Spleen (tissue), 11 donors: ENCODE results near the gene UTS2R. TPM values are rescaled to one million over a fixed set of nuclear protein-coding genes. Genes with fewer than 3 reads are reported as not detected.

Source experiments
- DNase-seq: peaks from one replicate; pipeline ENCODE4 v3.0.0-alpha.2; 2020
- H3K27ac ChIP-seq, 8 donors: fragments of 200-600 bp; sonication (generic) in 7 of 8; 1 replicate in 4 of 8; 2 replicates in 4 of 8; pipeline versions ENCODE4 v1.5.0 to v1.8.0; 2016 to 2021; ENCODE audit warnings: inconsistent platforms in 4 of 8, mild to moderate bottlenecking in 4 of 8, moderate library complexity in 1 of 8
- H3K27me3 ChIP-seq, 7 donors: fragments of 200-600 bp; sonication (generic) in 6 of 7; replicated peaks in 1 of 7; 1 replicate in 4 of 7; 2 replicates in 3 of 7; pipeline versions ENCODE4 v1.5.0 to v1.8.0; 2016 to 2021; ENCODE audit warnings: inconsistent platforms in 3 of 7, mild to moderate bottlenecking in 1 of 7
- H3K36me3 ChIP-seq, 6 donors: fragments of 200-600 bp; sonication (generic) in 5 of 6; 1 replicate in 4 of 6; 2 replicates in 2 of 6; pipeline versions ENCODE4 v1.5.0 to v1.8.0; 2016 to 2021; ENCODE audit warnings: inconsistent platforms in 2 of 6
- H3K4me1 ChIP-seq, 6 donors: fragments of 200-600 bp; sonication (generic) in 5 of 6; 1 replicate in 3 of 6; 2 replicates in 3 of 6; pipeline versions ENCODE4 v1.5.0 to v1.8.0; 2016 to 2021; ENCODE audit warnings: inconsistent platforms in 3 of 6
- H3K4me3 ChIP-seq, 8 donors: fragments of 200-600 bp; sonication (generic) in 7 of 8; 1 replicate in 4 of 8; 2 replicates in 4 of 8; pipeline versions ENCODE4 v1.5.0 to v1.8.0; 2016 to 2021; ENCODE audit warnings: inconsistent platforms in 4 of 8, mild to moderate bottlenecking in 4 of 8, moderate library complexity in 2 of 8
- H3K9me3 ChIP-seq, 8 donors: fragments of 200-600 bp; sonication (generic) in 7 of 8; 1 replicate in 4 of 8; 2 replicates in 4 of 8; pipeline versions ENCODE4 v1.5.0 to v1.8.0; 2016 to 2021; ENCODE audit warnings: inconsistent platforms in 4 of 8
- CTCF ChIP-seq, 11 experiments: fragments of 200-600 bp in 7 of 11; fragments of 450-650 bp in 4 of 11; sonication (generic) in 4 of 11; IDR thresholded peaks in 8 of 11; conservative IDR thresholded peaks in 3 of 11; 1 replicate in 7 of 11; 2 replicates in 4 of 11; pipeline versions ENCODE4 v1.4.0 to v1.8.0; 2016 to 2021; ENCODE audit warnings: antibody characterized with exemption in 11 of 11, inconsistent platforms in 4 of 11, mild to moderate bottlenecking in 1 of 11
- POLR2A ChIP-seq, 3 donors: fragments of 450-650 bp; IDR thresholded peaks; one replicate each; pipeline ENCODE4 v1.5.1; 2017; ENCODE audit warnings: antibody characterized with exemption in 3 of 3, mild to moderate bottlenecking in 1 of 3
- POLR2AphosphoS5 ChIP-seq, 3 donors: sonication (generic); formaldehyde crosslinking; IDR thresholded peaks; one replicate each; pipeline ENCODE4 v1.5.1; 2017; ENCODE audit warnings: antibody characterized with exemption in 3 of 3
- WGBS, 5 donors: extraction: QIAGEN DNeasy Blood & Tissue Kit in 3 of 5; methylation state at CpG; one replicate each; pipeline versions ENCODE4 v1.1.5 to v1.1.7; 2013 to 2018; 5-methylcytosine and 5-hydroxymethylcytosine counted together
- intact Hi-C: fragments of 100-400 bp; cut with DNase I; formaldehyde crosslinking; loops from one replicate; pipeline ENCODE4 v1.15.0; 2023; ENCODE audit warnings: low total_unique reads
- polyA plus RNA-seq, 3 donors: library from polyadenylated mRNA; stranded (reverse); fragments of 200-250 nt; gene quantifications; one replicate each; pipeline ENCODE4 v1.2.1, GENCODE V29; 2013
- total RNA-seq, 7 donors: library from RNA; depleted of rRNA in 3 of 7; stranded (reverse); fragments of >200 nt in 3 of 7; fragmentation: NEBNext Ultra II Directional in 4 of 7; extraction: Animal tissue kit (Norgen Biotek cat#: 25700) in 4 of 7; gene quantifications; one replicate each; pipeline versions ENCODE4 v1.1.0 to v1.2.1, GENCODE V29; 2016 to 2021
- donor health status: healthy with polysubstance abuse.
- donor health status: DM: no; HTN: no; CAD: no; lungs with moderate emphysema.
- donor health status: DM: no; HTN: no; CAD: no.
- donor health status: Bipolar disorder and iron deficiency.
- donor health status: healthy.
- donor health status: DM: no; HTN: no; CAD: no.
- donor health status: DM: yes; HTN: yes; CAD: no.

UTS2R gene
- total and polyA plus RNA-seq, 10 donors: 0.26 to 3.1 (median 0.60) TPM; not detected in 5

- DNase-seq: no peak
- H3K27me3 ChIP-seq: peaks cover 0 to 68% (median 0%) of the 10 kb centered on the region in 7 donors
- TF ChIP-seq CTCF (IDR thresholded peaks at IDR 0.05 in 8 of 11, conservative IDR thresholded peaks at IDR 0.05 in 3 of 11): no peak
- peaks cover 3 to 24% (median 7%) of the 10 kb centered on the region in 6 donors for H3K4me1 ChIP-seq
- H3K4me3 ChIP-seq: no peak overlapping the region
- intact Hi-C loops: no loop called here
- H3K9me3 ChIP-seq: no peaks in the 10 kb centered on the region
- H3K27ac ChIP-seq: no peak overlapping the region
- 73 to 85% (median 77%) methylated on average over 7 to 11 of the region's 11 CpGs for WGBS, 5 donors
- no peaks in the 10 kb centered on the region for H3K36me3 ChIP-seq
Observed at GRCh38 chr17:82348866-82349265, 22.7 kb upstream of the UTS2R start.

DNA sequence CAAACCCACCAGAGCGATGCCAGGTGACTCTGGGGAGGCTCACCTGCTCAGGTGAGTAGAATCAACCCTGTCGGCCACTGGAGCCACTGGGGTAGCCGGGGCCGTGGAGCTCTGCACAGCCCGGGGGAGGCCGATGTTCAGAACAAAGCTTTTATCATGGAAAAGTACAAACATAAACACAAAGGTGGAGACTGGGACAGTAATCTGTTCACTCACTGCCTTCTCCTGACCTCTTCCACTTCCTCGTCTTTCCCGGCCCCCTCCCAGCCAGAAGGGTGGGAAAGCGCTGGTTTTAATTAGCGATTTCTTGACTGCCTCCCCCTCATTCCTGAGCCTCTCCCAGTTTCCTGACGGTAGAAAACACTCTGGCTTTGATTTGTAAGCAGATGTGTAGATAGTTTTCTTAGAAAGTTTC lies 22.3 kb upstream of the UTS2R start:
- 57 to 76% (median 71%) methylated on average over 9 to 11 of the region's 11 CpGs for WGBS, 5 donors
- no peak for DNase-seq
- TF ChIP-seq CTCF (IDR thresholded peaks at IDR 0.05 in 8 of 11, conservative IDR thresholded peaks at IDR 0.05 in 3 of 11) (no peak), POLR2A (IDR thresholded peaks at IDR 0.05) (no peak), POLR2AphosphoS5 (IDR thresholded peaks at IDR 0.05) (no peak)
- Histone ChIP-seq H3K9me3 (no peaks in the 10 kb centered on the region), H3K27me3 (peaks cover 0 to 72% (median 0%) of the 10 kb centered on the region in 7 donors), H3K27ac (no peak overlapping the region), H3K4me1 (peaks cover 3 to 24% (median 7%) of the 10 kb centered on the region in 6 donors), H3K4me3 (no peak overlapping the region), H3K36me3 (no peaks in the 10 kb centered on the region)
- intact Hi-C loops: no loop called here

DNA sequence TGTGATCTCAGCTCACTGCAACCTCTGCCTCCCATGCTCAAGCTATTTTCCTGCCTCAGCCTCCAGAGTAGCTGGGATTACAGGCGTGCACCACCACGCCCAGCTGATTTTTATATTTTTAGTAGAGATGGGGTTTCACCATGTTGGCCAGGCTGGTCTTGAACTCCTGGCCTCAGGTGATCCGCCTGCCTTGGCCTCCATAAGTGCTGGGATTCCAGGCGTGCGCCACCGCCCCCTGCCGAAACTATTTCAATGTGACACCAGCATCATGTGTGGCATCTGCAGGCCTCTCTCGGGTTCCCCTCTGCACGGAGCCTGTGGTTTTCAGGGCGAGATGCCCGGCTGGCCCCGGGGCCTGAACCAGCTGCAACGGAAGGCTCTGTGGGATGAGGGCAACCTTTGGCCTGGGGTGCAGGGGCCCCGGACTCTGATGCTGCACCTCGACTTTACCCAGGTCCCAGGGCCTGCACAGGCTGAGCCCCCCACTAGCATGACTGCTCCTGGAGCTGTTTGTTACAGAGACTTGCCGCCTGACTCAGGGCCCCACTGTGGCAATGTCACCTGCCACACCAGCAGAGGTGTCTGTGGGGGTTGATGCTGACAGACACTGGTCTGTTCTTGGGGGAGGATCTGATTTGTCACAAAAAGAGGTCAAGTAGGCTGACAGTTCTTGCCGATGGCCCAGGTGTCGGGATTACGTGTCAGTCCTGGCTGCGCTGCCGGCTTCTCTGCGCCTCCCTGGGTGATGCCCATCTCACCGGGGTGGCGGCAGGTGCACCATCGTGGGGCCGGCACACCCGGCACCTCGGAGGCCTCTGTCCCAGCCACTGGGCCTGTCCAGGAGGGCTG lies 21.2 kb upstream of the UTS2R start:
- Histone ChIP-seq H3K9me3 (no peaks in the 10 kb centered on the region), H3K4me3 (no peak overlapping the region), H3K27ac (no peak overlapping the region), H3K36me3 (no peaks in the 10 kb centered on the region), H3K4me1 (peaks cover 3 to 24% (median 7%) of the 10 kb centered on the region in 6 donors), H3K27me3 (peaks cover 0 to 75% (median 0%) of the 10 kb centered on the region in 7 donors)
- TF ChIP-seq CTCF (IDR thresholded peaks at IDR 0.05 in 8 of 11, conservative IDR thresholded peaks at IDR 0.05 in 3 of 11): peak in 3 of 11 experiments; percentile 10 to 24 (median 10)
- TF ChIP-seq POLR2A (IDR thresholded peaks at IDR 0.05): no peak
- no peak for DNase-seq
- 68 to 75% (median 73%) methylated on average over 17 to 28 of the region's 28 CpGs for WGBS, 5 donors
- intact Hi-C loops: loop anchor here (2.0 to 5.0 kb wide), 2 partner anchors 64 to 202 kb away; no protein-coding TSS in a partner anchor

- WGBS, 5 donors: 28 to 47% (median 43%) methylated on average over 13 to 21 of the region's 21 CpGs
- Histone ChIP-seq H3K4me1 (peaks cover 3 to 24% (median 7%) of the 10 kb centered on the region in 6 donors), H3K27ac (no peak overlapping the region), H3K4me3 (no peak overlapping the region), H3K36me3 (no peaks in the 10 kb centered on the region), H3K9me3 (no peaks in the 10 kb centered on the region), H3K27me3 (peaks cover 0 to 76% (median 0%) of the 10 kb centered on the region in 7 donors)
- no peak for DNase-seq
- intact Hi-C loops: loop anchor here (2.0 to 5.0 kb wide), 2 partner anchors 64 to 201 kb away; no protein-coding TSS in a partner anchor
- TF ChIP-seq POLR2A (IDR thresholded peaks at IDR 0.05) (no peak), POLR2AphosphoS5 (IDR thresholded peaks at IDR 0.05) (no peak), CTCF (IDR thresholded peaks at IDR 0.05 in 8 of 11, conservative IDR thresholded peaks at IDR 0.05 in 3 of 11) (no peak)
Observed at GRCh38 chr17:82351254-82351712, 20.3 kb upstream of the UTS2R start.
